HG03159 (cell line): ENCODE data around the gene DENR.
"Not testable (repeated sequence)": the region's sequence is repeated elsewhere in the genome, so short reads cannot be mapped to it uniquely, and the experiment has no call there.

Experiments used
- ATAC-seq: cut with Tn5 transposase; IDR thresholded peaks from one replicate; pipeline ENCODE4 v1.9.1; 2021; ENCODE audit warnings: mild to moderate bottlenecking, moderate library complexity; ENCODE audit not compliant: unreplicated experiment

DENR gene

GRCh38 chr12:122752464-122753318 lies at the start of gene DENR:
Gene DENR (plus strand): TSS chr12:122752824. CDS start chr12:122753702, 878 bp downstream.
- ATAC-seq, result peak; percentile 96

GRCh38 chr12:122702890-122703611 lies 49.6 kb upstream of the DENR start, which contains the start of gene HCAR2:
Gene HCAR2 (minus strand): TSS chr12:122703357. CDS start chr12:122703283, 74 bp downstream.
- ATAC-seq, result not testable (repeated sequence)

GRCh38 chr12:122703841-122704240 lies 48.8 kb upstream of the DENR start:
- ATAC-seq, result not testable (repeated sequence)

GRCh38 chr12:122709287-122709686 lies 43.3 kb upstream of the DENR start:
- not testable (repeated sequence) for ATAC-seq

- ATAC-seq, result not testable (repeated sequence)
These were observed 42.3 kb upstream of the DENR start for GRCh38 chr12:122710341-122710740.

- ATAC-seq, result not testable (repeated sequence)
These were observed 41.4 kb upstream of the DENR start for GRCh38 chr12:122711266-122711665.

GRCh38 chr12:122713491-122714188 lies 39.0 kb upstream of the DENR start:
- ATAC-seq, result not testable (repeated sequence)

- ATAC-seq, result not testable (repeated sequence)
These were observed 37.4 kb upstream of the DENR start for GRCh38 chr12:122715211-122715610.

GRCh38 chr12:122716658-122717057 lies 36.0 kb upstream of the DENR start, which contains the start of gene HCAR3:
Gene HCAR3 (minus strand): TSS chr12:122716811. CDS start chr12:122716737, 74 bp downstream.
- not testable (repeated sequence) for ATAC-seq

- no peak for ATAC-seq
These were observed 31.5 kb upstream of the DENR start for GRCh38 chr12:122721057-122721545.

- no peak for ATAC-seq
These were observed 30.2 kb upstream of the DENR start for GRCh38 chr12:122722387-122722786.

- ATAC-seq, result no peak
These were observed 27.9 kb upstream of the DENR start for GRCh38 chr12:122724641-122725243.

- ATAC-seq, result no peak
These were observed 27.1 kb upstream of the DENR start for GRCh38 chr12:122725452-122726079.

- ATAC-seq, result no peak
These were observed 26.5 kb upstream of the DENR start for GRCh38 chr12:122726080-122726558.

GRCh38 chr12:122729583-122730214 lies 22.9 kb upstream of the DENR start:
- no peak for ATAC-seq

GRCh38 chr12:122730215-122731014 lies 22.2 kb upstream of the DENR start, which contains the start of gene HCAR1:
Gene HCAR1 (minus strand): TSS chr12:122730844. CDS start chr12:122730339, 505 bp downstream.
- ATAC-seq, result no peak

GRCh38 chr12:122732170-122732569 lies 20.5 kb upstream of the DENR start:
- ATAC-seq, result no peak

GRCh38 chr12:122732611-122733010 lies 20.0 kb upstream of the DENR start:
- ATAC-seq, result no peak
